Endothelial cell of umbilical vein (primary cell): ENCODE measurements around the gene MRPL55. TPM values are rescaled to one million over a fixed set of nuclear protein-coding genes. Genes with fewer than 3 reads are reported as not detected.

Source experiments
- BruUV-seq: library from RNA; stranded (reverse); fragments of 400-500 nt; replicated peaks from 2 replicates; lab custom pipeline; 2021; lab: Mats Ljungman, UMichigan
- CTCF ChIA-PET: fragments of 300-600, 350-600 bp; sonication (Branson Sonifier 250); formaldehyde crosslinking; loops from one replicate; lab custom pipeline; 2021; ENCODE audit warnings: antibody characterized with exemption, inconsistent platforms; lab: Charles Lee
- POLR2A ChIA-PET: fragments of 300-600, 350-600 bp; sonication (Branson Sonifier 250); formaldehyde crosslinking; loops from one replicate; lab custom pipeline; 2021; ENCODE audit warnings: antibody characterized with exemption, inconsistent platforms; lab: Charles Lee
- DNase-seq: peaks from one replicate; pipeline ENCODE4 v3.0.0-alpha.2; 2011; ENCODE audit warnings: low read depth, low spot score
- FAIRE-seq: peaks from 2 replicates; lab custom pipeline; 2011; peaks lifted over from hg19 to GRCh38; lab: Jason Lieb, UNC
- H2AFZ ChIP-seq: 2 replicates; pipeline ENCODE4 v1.6.0; 2012; ENCODE audit warnings: low read depth, low read length, control low read depth, inconsistent platforms
- H3K27ac ChIP-seq: 2 replicates; pipeline ENCODE4 v1.5.1; 2011; ENCODE audit warnings: low read depth, mild to moderate bottlenecking, control low read depth, low read length, moderate library complexity; ENCODE audit not compliant: insufficient read depth
- H3K27me3 ChIP-seq, 2 experiments: 2 replicates each; pipeline versions ENCODE4 v1.6.0 to v1.6.1; 2011; ENCODE audit warnings: low read length in 2 of 2, mixed read lengths in 1 of 2; ENCODE audit not compliant: control insufficient read depth in 2 of 2, insufficient read depth in 2 of 2
- H3K36me3 ChIP-seq, 2 experiments: 2 replicates in 1 of 2; 3 replicates in 1 of 2; pipeline ENCODE4 v1.5.1; 2011; ENCODE audit warnings: low read length in 2 of 2, mild to moderate bottlenecking in 1 of 2, moderate library complexity in 1 of 2; ENCODE audit not compliant: control insufficient read depth in 2 of 2, insufficient read depth in 2 of 2; ENCODE audit errors: extremely low read depth in 1 of 2
- H3K4me1 ChIP-seq: 3 replicates; pipeline ENCODE4 v1.5.1; 2011; ENCODE audit warnings: mild to moderate bottlenecking, low read length; ENCODE audit not compliant: control insufficient read depth, insufficient read depth; ENCODE audit errors: extremely low read depth
- H3K4me2 ChIP-seq: 2 replicates; pipeline ENCODE4 v1.6.1; 2011; ENCODE audit warnings: low read length, control low read depth, mixed read lengths; ENCODE audit not compliant: insufficient read depth
- H3K4me3 ChIP-seq, 3 experiments: fragments of 200-600 bp in 1 of 3; sonication (generic), shearing (Covaris generic) in 1 of 3; replicated peaks in 1 of 3; 2 replicates each; pipeline ENCODE4 v1.5.1; 2011 to 2016; ENCODE audit warnings: control low read depth in 3 of 3, low read length in 3 of 3, mild to moderate bottlenecking in 2 of 3, inconsistent platforms in 1 of 3, low read depth in 1 of 3, moderate library complexity in 1 of 3; ENCODE audit not compliant: insufficient read depth in 1 of 3
- H3K79me2 ChIP-seq: 2 replicates; pipeline ENCODE4 v1.6.0; 2012; ENCODE audit warnings: low read length, inconsistent platforms; ENCODE audit not compliant: control insufficient read depth, insufficient read depth
- H3K9ac ChIP-seq: replicated peaks from 2 replicates; pipeline ENCODE3; 2011; ENCODE audit warnings: low read length, control low read depth; ENCODE audit not compliant: insufficient read depth; ENCODE audit errors: extremely low read depth
- H3K9me1 ChIP-seq: replicated peaks from 3 replicates; pipeline ENCODE4 v1.6.0; 2011; ENCODE audit warnings: mild to moderate bottlenecking, low read length; ENCODE audit not compliant: control insufficient read depth, insufficient read depth; ENCODE audit errors: extremely low read depth
- H3K9me3 ChIP-seq: replicated peaks from 2 replicates; pipeline ENCODE4 v1.5.1; 2012; ENCODE audit warnings: low read length, inconsistent platforms; ENCODE audit not compliant: control insufficient read depth, insufficient read depth
- H4K20me1 ChIP-seq: replicated peaks from 2 replicates; pipeline ENCODE3; 2011; ENCODE audit warnings: mild to moderate bottlenecking, low read length; ENCODE audit not compliant: control insufficient read depth, insufficient read depth; ENCODE audit errors: extremely low read depth
- EZH2 ChIP-seq: IDR thresholded peaks from 2 replicates; pipeline ENCODE4 v1.6.1; 2012; ENCODE audit warnings: borderline replicate concordance, low read depth, mild to moderate bottlenecking, moderate library complexity, low read length, inconsistent platforms; ENCODE audit not compliant: severe bottlenecking
- FOS ChIP-seq: IDR thresholded peaks from 2 replicates; pipeline ENCODE4 v1.6.1; 2011; ENCODE audit warnings: mild to moderate bottlenecking, low read length, moderate library complexity, borderline replicate concordance; ENCODE audit not compliant: insufficient read depth
- GATA2 ChIP-seq: IDR thresholded peaks from 2 replicates; pipeline ENCODE4 v1.7.0; 2011; ENCODE audit warnings: low read depth, mild to moderate bottlenecking, moderate library complexity, mixed read lengths, low read length; ENCODE audit not compliant: insufficient read length, insufficient read depth
- JUN ChIP-seq: IDR thresholded peaks from 2 replicates; pipeline ENCODE4 v1.6.1; 2011; ENCODE audit warnings: borderline replicate concordance, low read depth; ENCODE audit not compliant: insufficient read length, insufficient read depth
- MYC ChIP-seq: IDR thresholded peaks from one replicate; pipeline ENCODE4 v1.6.1; 2011; ENCODE audit warnings: mild to moderate bottlenecking, low read depth, low read length
- POLR2A ChIP-seq: IDR thresholded peaks from 2 replicates; pipeline ENCODE4 v1.6.1; 2012; ENCODE audit warnings: low read depth, mild to moderate bottlenecking, control low read depth, low read length
- POLR2AphosphoS5 ChIP-seq: IDR thresholded peaks from 2 replicates; pipeline ENCODE4 v1.6.1; 2012; ENCODE audit warnings: low read depth, mild to moderate bottlenecking, control low read depth, low read length, moderate library complexity; ENCODE audit not compliant: insufficient read depth
- dilution Hi-C: fragments of 300-500 bp; cut with MboI; formaldehyde crosslinking; loops from one replicate; pipeline ENCODE4 v1.15.0; 2019; ENCODE audit warnings: low sequenced_read_pairs; ENCODE audit not compliant: extremely low pct_ligation_motif_present
- intact Hi-C: fragments of 100-400 bp; cut with micrococcal nuclease; formaldehyde crosslinking; loops from one replicate; pipeline ENCODE4 v1.10.0; 2022
- polyA plus RNA-seq, 4 experiments: library from polyadenylated mRNA; depleted of rRNA in 3 of 4; stranded (reverse) in 3 of 4; unstranded in 1 of 4; fragments of >200 nt; gene quantifications; 2 replicates each; pipeline versions ENCODE4 v1.2.1 to v1.2.3, GENCODE V29; 2011 to 2012; ENCODE audit warnings: missing spikeins in 1 of 4
- total RNA-seq: library from RNA; stranded (reverse); gene quantifications from 2 replicates; pipeline ENCODE4 v1.2.3, GENCODE V29; 2021
- TF ChIP-seq, protein P1 (sequence below), 2 donors: IDR thresholded peaks; 1 replicate in 1 of 2; 2 replicates in 1 of 2; pipeline ENCODE4 v1.5.1; 2011; ENCODE audit warnings: low read length in 2 of 2, mild to moderate bottlenecking in 2 of 2, moderate library complexity in 2 of 2, control low read depth in 1 of 2, inconsistent platforms in 1 of 2, low read depth in 1 of 2; ENCODE audit not compliant: insufficient read depth in 1 of 2; ENCODE audit errors: extremely low read depth in 1 of 2
- TF ChIP-seq, protein P2 (sequence below): IDR thresholded peaks from 2 replicates; pipeline ENCODE4 v1.6.1; 2011; ENCODE audit not compliant: insufficient read depth, insufficient read length

Gene MRPL55
- total and polyA plus RNA-seq, 2 donors (not counting 3 experiments of a cell fraction or from before 2014, with no cell fraction given): 58.7 to 155 TPM

DNA sequence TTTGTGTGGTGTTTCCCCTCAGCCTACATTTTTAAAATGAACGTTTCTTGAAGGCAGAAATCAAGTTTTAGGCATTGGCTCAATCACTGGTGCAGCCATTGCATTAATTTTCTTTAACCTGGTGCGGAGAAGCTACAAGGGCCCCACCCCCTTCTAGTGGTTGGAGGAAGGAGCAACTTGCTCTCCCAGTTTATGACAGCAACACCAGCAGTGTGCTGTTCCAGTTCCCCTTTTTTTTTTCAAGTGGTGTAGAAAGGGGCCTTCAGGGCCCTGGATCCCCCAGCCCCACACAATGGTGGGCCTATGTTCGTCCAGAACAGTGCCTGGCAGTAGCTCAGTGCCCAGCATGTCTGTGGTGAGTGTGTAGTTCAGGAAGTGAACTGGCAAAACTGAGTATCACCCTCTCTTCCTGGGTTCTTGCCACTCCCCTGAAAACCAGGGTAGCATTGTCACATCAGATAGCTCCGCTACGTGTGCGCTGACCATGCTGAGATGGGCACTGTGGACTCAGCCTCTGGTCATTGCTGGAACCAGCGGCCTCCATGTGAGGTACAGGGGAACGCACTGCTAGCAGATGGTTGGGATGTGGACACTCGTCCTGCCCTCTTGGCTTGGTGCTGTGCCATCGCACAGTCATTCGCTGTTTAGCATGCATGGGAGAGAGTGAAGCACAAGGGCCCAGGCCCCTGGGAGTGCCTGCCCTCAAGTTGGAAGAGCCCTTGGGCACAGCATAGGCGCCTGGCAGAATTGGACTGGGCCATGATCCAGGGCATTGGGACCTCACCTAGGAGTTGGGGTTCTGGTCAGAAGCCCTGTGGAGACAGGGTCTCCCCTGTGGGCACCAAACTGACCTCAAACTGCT is 19.3 kb downstream of the MRPL55 start:
- Histone ChIP-seq H2AFZ (no peak overlapping the region), H3K4me1 (peaks cover 72% of the 10 kb centered on the region), H3K9ac (no peak overlapping the region), H4K20me1 (peaks cover 9% of the 10 kb centered on the region), H3K36me3 (peaks cover 0 to 11% of the 10 kb centered on the region in 2 experiments), H3K4me3 (no peak overlapping the region), H3K4me2 (no peak overlapping the region), H3K79me2 (peaks cover 100% of the 10 kb centered on the region), H3K27ac (peak overlapping the region; percentile 94), H3K27me3 (no peaks in the 10 kb centered on the region), H3K9me3 (peaks cover 4% of the 10 kb centered on the region), H3K9me1 (no peaks in the 10 kb centered on the region)
- FAIRE-seq (no peak), DNase-seq (no peak)
- ChIA-PET CTCF (interaction anchor here (1.0 to 2.5 kb wide), 3 partner anchors 12 to 90 kb away, joined by 3 to 8 read pairs (median 4); no protein-coding TSS in a partner anchor), POLR2A (no interaction called here)
- TF ChIP-seq MYC (no peak), JUN (no peak), GATA2 (no peak), POLR2AphosphoS5 (no peak), FOS (no peak), EZH2 (no peak), POLR2A (no peak)
- TF ChIP-seq, protein P1, sequence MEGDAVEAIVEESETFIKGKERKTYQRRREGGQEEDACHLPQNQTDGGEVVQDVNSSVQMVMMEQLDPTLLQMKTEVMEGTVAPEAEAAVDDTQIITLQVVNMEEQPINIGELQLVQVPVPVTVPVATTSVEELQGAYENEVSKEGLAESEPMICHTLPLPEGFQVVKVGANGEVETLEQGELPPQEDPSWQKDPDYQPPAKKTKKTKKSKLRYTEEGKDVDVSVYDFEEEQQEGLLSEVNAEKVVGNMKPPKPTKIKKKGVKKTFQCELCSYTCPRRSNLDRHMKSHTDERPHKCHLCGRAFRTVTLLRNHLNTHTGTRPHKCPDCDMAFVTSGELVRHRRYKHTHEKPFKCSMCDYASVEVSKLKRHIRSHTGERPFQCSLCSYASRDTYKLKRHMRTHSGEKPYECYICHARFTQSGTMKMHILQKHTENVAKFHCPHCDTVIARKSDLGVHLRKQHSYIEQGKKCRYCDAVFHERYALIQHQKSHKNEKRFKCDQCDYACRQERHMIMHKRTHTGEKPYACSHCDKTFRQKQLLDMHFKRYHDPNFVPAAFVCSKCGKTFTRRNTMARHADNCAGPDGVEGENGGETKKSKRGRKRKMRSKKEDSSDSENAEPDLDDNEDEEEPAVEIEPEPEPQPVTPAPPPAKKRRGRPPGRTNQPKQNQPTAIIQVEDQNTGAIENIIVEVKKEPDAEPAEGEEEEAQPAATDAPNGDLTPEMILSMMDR (IDR thresholded peaks at IDR 0.05; ENCODE audit: extremely low read depth in 1 of 2, insufficient read depth in 1 of 2, low read depth in 1 of 2, low read length in 2 of 2): no peak
- TF ChIP-seq, protein P2, sequence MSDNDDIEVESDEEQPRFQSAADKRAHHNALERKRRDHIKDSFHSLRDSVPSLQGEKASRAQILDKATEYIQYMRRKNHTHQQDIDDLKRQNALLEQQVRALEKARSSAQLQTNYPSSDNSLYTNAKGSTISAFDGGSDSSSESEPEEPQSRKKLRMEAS: no peak
- intact Hi-C loops (loop anchor here (5.0 to 10.0 kb wide), 5 partner anchors 305 to 607 kb away; partner anchors contain the start of genes JMJD4, SNAP47 and ZNF678), dilution Hi-C loops (no loop called here)
- no TSS peak for BruUV-seq
